Measurements from ENCODE around the gene GARNL3. TPM values are rescaled to one million over a fixed set of nuclear protein-coding genes. Genes with fewer than 3 reads are reported as not detected.

The GARNL3 gene
- total RNA-seq, 1 experiment from 2014 or later, result 6.1 TPM

DNA sequence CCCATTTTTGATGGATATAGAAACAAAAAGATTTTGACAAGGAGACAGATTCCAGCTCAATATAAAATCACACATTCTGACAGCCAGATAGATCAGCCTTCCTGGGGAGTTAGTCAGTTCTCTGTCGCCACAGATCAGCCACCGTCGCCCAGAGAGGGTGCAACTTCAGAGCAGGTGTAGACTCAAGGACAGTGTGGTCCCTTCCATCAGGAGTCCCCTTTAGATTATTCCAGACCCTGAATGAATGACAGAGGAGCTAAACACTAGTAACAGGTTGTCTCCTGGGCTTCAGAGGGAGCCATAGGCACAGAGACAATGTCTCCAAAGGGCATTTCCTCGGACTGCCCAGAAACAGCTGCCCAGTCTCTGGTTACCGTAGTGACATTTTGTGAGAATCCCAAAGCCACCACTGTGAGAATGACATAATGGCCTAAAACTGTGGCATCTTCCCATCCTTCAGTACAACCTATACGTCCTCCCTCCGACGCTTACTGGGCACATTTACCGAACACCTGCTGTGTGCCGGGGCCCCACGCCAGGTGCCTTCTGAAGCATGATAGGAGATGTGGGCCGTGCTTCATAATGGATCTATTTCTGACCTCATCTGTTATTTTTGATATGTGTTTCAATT is 85.0 kb downstream of the GARNL3 start:
- Mint-ChIP-seq H3K27ac (ENCODE audit: low read depth, unreplicated experiment) (no peak overlapping the region), H3K27me3 (ENCODE audit: insufficient read depth, unreplicated experiment) (no peaks in the 10 kb centered on the region), H3K9me3 (ENCODE audit: unreplicated experiment) (no peaks in the 10 kb centered on the region), H3K4me3 (ENCODE audit: unreplicated experiment) (no peak overlapping the region), H3K36me3 (ENCODE audit: insufficient read depth, unreplicated experiment) (no peaks in the 10 kb centered on the region), H3K4me1 (ENCODE audit: insufficient read depth, unreplicated experiment) (no peaks in the 10 kb centered on the region)
- ChIA-PET CTCF (interaction anchor here (0.7 kb wide), 1 partner anchor 116 kb away, joined by 5 read pairs; no protein-coding TSS in a partner anchor), POLR2A (no interaction called here)
- no peak for DNase-seq (ENCODE audit: unreplicated experiment)
- BruUV-seq (replicated peaks), result no TSS peak
- intact Hi-C loops (cut with micrococcal nuclease), result no loop called here
- TF ChIP-seq, protein P1, sequence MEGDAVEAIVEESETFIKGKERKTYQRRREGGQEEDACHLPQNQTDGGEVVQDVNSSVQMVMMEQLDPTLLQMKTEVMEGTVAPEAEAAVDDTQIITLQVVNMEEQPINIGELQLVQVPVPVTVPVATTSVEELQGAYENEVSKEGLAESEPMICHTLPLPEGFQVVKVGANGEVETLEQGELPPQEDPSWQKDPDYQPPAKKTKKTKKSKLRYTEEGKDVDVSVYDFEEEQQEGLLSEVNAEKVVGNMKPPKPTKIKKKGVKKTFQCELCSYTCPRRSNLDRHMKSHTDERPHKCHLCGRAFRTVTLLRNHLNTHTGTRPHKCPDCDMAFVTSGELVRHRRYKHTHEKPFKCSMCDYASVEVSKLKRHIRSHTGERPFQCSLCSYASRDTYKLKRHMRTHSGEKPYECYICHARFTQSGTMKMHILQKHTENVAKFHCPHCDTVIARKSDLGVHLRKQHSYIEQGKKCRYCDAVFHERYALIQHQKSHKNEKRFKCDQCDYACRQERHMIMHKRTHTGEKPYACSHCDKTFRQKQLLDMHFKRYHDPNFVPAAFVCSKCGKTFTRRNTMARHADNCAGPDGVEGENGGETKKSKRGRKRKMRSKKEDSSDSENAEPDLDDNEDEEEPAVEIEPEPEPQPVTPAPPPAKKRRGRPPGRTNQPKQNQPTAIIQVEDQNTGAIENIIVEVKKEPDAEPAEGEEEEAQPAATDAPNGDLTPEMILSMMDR (IDR thresholded peaks at IDR 0.05; ENCODE audit: unreplicated experiment), result no peak

DNA sequence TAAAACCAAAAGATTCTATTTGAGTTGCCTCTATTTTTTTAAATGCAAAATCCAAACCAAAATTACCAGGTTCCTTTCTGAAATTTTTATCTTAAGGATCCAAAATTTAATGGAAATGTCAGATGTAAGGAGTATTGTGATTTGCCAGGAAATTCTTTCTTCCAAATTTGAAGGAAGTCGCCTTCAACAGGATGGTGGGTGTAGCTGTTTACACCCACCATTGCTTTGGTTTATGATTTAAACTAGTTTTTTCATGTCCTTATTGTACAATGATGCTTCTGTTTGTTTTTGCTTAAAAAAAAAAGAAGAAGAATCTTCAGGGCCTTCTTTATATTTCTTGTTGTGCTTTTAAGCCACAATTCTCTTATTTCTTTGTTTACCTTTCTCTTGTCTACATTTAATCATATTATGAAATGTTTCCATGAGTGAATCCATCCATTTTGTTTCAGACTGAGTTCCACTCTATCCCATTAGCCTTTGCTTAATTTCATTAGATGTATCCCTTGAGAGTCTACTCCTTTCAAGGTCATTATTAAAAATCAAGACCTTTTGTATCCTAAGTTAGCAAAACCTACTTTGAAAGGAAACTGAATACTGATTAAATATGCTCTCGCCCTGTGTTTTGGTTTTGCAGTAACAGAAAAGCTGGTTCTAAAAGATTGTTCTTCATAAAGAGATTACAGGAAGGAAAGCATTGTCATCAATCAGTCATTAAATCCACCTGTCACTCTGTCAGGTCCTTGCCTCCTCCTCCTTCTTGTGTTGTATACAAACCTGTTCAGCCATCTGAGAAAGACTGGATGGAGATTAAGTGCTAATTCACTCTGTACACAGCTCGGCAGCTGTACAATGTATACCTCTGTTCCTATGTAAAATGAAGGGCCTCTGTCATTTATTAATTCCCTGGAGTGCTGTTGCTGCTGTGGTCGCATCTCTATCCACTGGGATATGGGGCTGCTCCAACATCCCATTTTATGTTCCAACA is 86.9 kb downstream of the GARNL3 start:
- no peak overlapping the region for H3K27ac Mint-ChIP-seq (ENCODE audit: low read depth, unreplicated experiment)
- ChIA-PET CTCF (interaction anchor here (0.6 kb wide), 2 partner anchors 137 to 1601 kb away, joined by 3 to 4 read pairs; no protein-coding TSS in a partner anchor), POLR2A (interaction anchor here (1.0 kb wide), 1 partner anchor 9 kb away, joined by 3 read pairs; no protein-coding TSS in a partner anchor)
- DNase-seq (ENCODE audit: unreplicated experiment), result no peak
- no peaks in the 10 kb centered on the region for H3K27me3 Mint-ChIP-seq (ENCODE audit: insufficient read depth, unreplicated experiment)
- no peak overlapping the region for H3K4me3 Mint-ChIP-seq (ENCODE audit: unreplicated experiment)
- TF ChIP-seq, protein P1 (IDR thresholded peaks at IDR 0.05; ENCODE audit: unreplicated experiment), result no peak
- no peaks in the 10 kb centered on the region for H3K4me1 Mint-ChIP-seq (ENCODE audit: insufficient read depth, unreplicated experiment)
- H3K9me3 Mint-ChIP-seq (ENCODE audit: unreplicated experiment), result no peaks in the 10 kb centered on the region
- intact Hi-C loops (cut with micrococcal nuclease), result no loop called here
- BruUV-seq (replicated peaks), result no TSS peak
- H3K36me3 Mint-ChIP-seq (ENCODE audit: insufficient read depth, unreplicated experiment), result no peaks in the 10 kb centered on the region

DNA sequence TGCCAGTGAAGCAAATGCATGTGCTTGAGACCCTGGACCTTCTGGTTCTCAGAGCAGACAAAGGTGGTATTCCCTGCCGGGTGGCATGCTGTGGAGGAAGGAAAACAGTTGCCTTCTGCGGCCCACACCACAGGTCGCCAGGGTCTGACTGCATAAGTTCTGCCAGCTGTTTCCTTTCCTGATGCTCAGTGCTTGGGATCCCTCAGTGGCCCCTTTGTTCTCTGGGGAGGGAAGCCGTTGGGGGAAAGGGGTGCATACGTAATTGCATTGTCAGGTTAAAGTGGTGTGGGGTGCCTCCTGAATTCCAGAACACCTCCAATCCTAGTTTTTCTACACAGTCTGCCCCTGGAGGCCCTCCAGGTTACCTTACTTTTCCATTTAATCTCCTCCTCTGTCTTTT is 89.3 kb downstream of the GARNL3 start:
- no peak overlapping the region for H3K4me3 Mint-ChIP-seq (ENCODE audit: unreplicated experiment)
- no peaks in the 10 kb centered on the region for H3K36me3 Mint-ChIP-seq (ENCODE audit: insufficient read depth, unreplicated experiment)
- H3K4me1 Mint-ChIP-seq (ENCODE audit: insufficient read depth, unreplicated experiment), result no peaks in the 10 kb centered on the region
- no TSS peak for BruUV-seq (replicated peaks)
- TF ChIP-seq, protein P1 (IDR thresholded peaks at IDR 0.05; ENCODE audit: unreplicated experiment), result no peak
- no peaks in the 10 kb centered on the region for H3K9me3 Mint-ChIP-seq (ENCODE audit: unreplicated experiment)
- ChIA-PET POLR2A (interaction anchor here (0.6 kb wide), 1 partner anchor 45 kb away, joined by 3 read pairs; no protein-coding TSS in a partner anchor), CTCF (interaction anchor here (1.5 kb wide), 1 partner anchor 42 kb away, joined by 4 read pairs; no protein-coding TSS in a partner anchor)
- intact Hi-C loops (cut with micrococcal nuclease), result no loop called here
- no peaks in the 10 kb centered on the region for H3K27me3 Mint-ChIP-seq (ENCODE audit: insufficient read depth, unreplicated experiment)
- H3K27ac Mint-ChIP-seq (ENCODE audit: low read depth, unreplicated experiment), result no peak overlapping the region
- DNase-seq (ENCODE audit: unreplicated experiment), result no peak

DNA sequence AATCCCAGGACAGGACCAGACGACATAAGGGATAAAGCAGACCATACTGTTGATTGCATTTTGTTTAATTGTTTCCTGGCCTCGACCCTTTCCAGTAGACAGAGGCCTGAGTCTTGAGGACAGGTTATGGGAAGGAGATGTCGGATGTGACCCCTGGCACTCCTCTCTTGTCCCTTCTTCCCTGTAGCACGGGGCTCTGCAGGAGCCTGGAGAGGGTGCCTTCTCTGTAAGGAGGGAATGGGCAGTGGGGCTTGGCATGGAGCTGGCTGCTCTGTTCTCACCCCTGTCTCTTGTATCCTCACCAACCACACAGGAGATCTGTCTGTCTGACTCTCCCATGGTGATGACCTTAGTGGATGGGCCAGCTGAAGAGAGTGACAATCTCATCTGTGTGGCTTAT is 92.3 kb downstream of the GARNL3 start:
- CTCF ChIA-PET, result no interaction called here
- H3K4me1 Mint-ChIP-seq (ENCODE audit: insufficient read depth, unreplicated experiment), result peaks cover 9% of the 10 kb centered on the region
- no peak for DNase-seq (ENCODE audit: unreplicated experiment)
- no peaks in the 10 kb centered on the region for H3K36me3 Mint-ChIP-seq (ENCODE audit: insufficient read depth, unreplicated experiment)
- no peak overlapping the region for H3K27ac Mint-ChIP-seq (ENCODE audit: low read depth, unreplicated experiment)
- no peaks in the 10 kb centered on the region for H3K9me3 Mint-ChIP-seq (ENCODE audit: unreplicated experiment)
- no peak overlapping the region for H3K4me3 Mint-ChIP-seq (ENCODE audit: unreplicated experiment)
- TF ChIP-seq, protein P1 (IDR thresholded peaks at IDR 0.05; ENCODE audit: unreplicated experiment), result no peak
- POLR2A ChIA-PET, result no interaction called here
- intact Hi-C loops (cut with micrococcal nuclease), result no loop called here
- no TSS peak for BruUV-seq (replicated peaks)
- H3K27me3 Mint-ChIP-seq (ENCODE audit: insufficient read depth, unreplicated experiment), result no peaks in the 10 kb centered on the region

Data from MCF 10A (cell line).